ENCODE results near the gene MRPL20. TPM values are rescaled to one million over a fixed set of nuclear protein-coding genes. Genes with fewer than 3 reads are reported as not detected.

Gene MRPL20
- total RNA-seq, 1 donor from 2014 or later: 108 TPM

DNA sequence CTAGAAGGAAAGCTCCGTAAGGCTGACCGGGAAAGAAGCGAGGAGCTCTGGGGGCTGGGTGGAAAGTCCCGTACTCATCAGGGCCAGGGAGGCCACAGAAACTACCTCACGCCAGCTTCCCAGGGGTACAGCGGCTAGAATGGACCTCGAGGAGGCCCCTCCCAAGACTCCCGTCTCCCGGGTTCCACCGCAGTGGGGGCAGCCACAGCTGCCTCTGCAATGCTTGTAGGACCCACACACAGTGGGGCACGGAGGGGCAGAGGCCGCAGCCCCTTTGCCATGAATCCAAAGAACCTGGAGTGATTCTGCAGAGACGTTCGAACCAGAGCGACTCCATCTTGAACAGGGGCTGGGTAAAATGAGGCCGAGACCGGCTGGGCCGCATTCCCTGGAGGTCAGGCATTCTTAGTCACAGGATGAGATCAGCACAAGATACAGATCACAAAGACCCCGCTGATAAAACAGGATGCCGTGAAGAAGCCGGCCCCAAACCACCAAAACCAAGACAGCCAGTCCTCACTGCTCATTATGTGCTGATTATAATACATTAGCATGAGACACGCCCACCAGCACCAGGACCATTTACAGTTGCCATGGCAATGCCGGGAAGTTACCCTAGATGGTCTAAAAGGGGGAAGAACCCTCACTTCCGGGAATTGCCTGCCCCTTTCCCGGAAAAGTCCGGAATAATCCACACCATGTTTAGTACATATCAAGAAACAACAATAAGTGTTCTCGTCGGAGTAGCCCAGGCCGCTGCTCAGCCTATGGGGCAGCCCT is 15.6 kb upstream of the MRPL20 start:
- H3K4me3 Mint-ChIP-seq: peak overlapping the region; percentile 65
- H3K27ac Mint-ChIP-seq: peak overlapping the region; percentile 72
- H3K27me3 Mint-ChIP-seq: no peaks in the 10 kb centered on the region
- H3K4me1 Mint-ChIP-seq (ENCODE audit: unreplicated experiment): peaks cover 20% of the 10 kb centered on the region
- TF ChIP-seq, protein P1, sequence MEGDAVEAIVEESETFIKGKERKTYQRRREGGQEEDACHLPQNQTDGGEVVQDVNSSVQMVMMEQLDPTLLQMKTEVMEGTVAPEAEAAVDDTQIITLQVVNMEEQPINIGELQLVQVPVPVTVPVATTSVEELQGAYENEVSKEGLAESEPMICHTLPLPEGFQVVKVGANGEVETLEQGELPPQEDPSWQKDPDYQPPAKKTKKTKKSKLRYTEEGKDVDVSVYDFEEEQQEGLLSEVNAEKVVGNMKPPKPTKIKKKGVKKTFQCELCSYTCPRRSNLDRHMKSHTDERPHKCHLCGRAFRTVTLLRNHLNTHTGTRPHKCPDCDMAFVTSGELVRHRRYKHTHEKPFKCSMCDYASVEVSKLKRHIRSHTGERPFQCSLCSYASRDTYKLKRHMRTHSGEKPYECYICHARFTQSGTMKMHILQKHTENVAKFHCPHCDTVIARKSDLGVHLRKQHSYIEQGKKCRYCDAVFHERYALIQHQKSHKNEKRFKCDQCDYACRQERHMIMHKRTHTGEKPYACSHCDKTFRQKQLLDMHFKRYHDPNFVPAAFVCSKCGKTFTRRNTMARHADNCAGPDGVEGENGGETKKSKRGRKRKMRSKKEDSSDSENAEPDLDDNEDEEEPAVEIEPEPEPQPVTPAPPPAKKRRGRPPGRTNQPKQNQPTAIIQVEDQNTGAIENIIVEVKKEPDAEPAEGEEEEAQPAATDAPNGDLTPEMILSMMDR (conservative IDR thresholded peaks at IDR 0.05): no peak
- H3K9me3 Mint-ChIP-seq: no peaks in the 10 kb centered on the region
- H3K36me3 Mint-ChIP-seq: no peaks in the 10 kb centered on the region
- no peak for DNase-seq (ENCODE audit: extremely low spot score, unreplicated experiment)

DNA sequence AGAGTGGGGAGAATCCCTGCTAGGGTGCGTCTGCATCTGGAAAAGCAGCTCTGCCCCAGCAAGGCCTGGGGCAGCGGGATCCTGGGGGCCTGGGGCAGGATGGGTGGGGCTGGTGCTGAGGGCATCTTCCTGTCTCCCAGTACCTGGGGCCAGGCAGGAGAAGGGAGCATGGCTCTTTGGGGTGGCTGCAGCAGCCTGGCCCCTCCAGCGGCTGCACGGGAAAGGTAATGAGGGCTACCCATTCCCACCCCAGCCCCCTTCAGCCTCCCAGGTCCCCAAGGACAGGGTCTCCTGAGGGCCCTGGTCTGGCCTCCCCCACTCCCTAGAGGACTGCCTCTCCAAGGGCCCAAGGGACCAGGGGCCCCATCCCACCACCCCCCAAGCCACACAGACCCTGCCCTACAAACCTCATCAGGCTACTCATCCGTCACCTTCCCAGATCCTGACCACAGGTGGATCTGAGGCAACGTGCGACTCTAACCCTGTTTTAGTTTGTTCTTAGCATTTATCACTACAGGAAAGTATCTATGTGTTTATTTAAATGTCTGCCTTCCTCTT is 14.9 kb upstream of the MRPL20 start:
- no peak for DNase-seq (ENCODE audit: extremely low spot score, unreplicated experiment)
- H3K4me3 Mint-ChIP-seq: no peak overlapping the region
- no peaks in the 10 kb centered on the region for H3K27me3 Mint-ChIP-seq
- H3K9me3 Mint-ChIP-seq: no peaks in the 10 kb centered on the region
- peak overlapping the region; percentile 72 for H3K27ac Mint-ChIP-seq
- no peaks in the 10 kb centered on the region for H3K36me3 Mint-ChIP-seq
- H3K4me1 Mint-ChIP-seq (ENCODE audit: unreplicated experiment): peaks cover 22% of the 10 kb centered on the region
- TF ChIP-seq, protein P1 (conservative IDR thresholded peaks at IDR 0.05): no peak

DNA sequence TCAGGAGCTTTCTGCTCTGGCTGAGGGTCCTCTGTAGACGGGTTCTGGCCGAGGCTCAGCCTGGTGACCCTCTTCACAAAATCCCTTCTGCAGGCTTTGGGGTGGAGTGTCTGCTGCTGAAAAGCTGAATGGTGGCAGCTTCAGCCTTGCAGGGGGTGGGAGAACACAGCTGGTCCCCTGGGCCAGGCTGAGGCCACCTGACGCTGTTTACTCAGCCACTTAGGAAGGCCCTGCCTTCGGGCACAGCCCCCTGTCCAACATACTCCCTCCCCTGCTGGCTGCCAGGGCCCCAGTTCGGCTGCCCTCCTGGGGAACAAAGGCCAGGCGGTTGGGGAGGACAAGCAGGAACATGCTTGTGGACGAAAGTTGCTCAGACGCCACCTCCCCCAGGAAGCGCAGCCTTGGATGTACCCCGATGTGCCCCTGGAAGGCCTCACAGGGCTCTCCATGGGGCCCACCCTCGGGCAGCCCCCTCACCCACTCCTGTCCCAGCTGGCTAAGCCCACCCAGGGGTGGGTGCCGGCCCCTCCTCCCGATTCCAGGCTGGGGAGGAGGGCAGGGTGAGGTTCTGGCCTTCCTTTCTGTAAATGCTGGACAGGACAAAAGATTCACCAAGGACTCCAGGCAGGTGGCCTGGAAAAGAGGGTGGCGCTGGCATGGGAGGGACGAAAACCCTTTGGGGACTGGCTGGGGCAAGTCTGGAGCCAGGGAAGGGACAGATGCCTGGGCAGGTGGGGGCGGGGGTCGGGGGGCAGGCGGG is 14.2 kb upstream of the MRPL20 start, which contains the start of gene ANKRD65:
TSS of gene ANKRD65 (minus strand) at position 130 of the 760 bp plus-strand sequence. CDS start 271 bp downstream, outside the sequence.
- TF ChIP-seq, protein P1 (conservative IDR thresholded peaks at IDR 0.05): no peak
- Mint-ChIP-seq H3K27ac (no peak within 1 kb of the TSS), H3K4me3 (peak within 1 kb of the TSS; percentile 76), H3K4me1 (ENCODE audit: unreplicated experiment) (peaks cover 22% of the 10 kb centered on the region), H3K9me3 (no peaks in the 10 kb centered on the region), H3K36me3 (no peaks in the 10 kb centered on the region), H3K27me3 (no peaks in the 10 kb centered on the region)
- no peak for DNase-seq (ENCODE audit: extremely low spot score, unreplicated experiment)

DNA sequence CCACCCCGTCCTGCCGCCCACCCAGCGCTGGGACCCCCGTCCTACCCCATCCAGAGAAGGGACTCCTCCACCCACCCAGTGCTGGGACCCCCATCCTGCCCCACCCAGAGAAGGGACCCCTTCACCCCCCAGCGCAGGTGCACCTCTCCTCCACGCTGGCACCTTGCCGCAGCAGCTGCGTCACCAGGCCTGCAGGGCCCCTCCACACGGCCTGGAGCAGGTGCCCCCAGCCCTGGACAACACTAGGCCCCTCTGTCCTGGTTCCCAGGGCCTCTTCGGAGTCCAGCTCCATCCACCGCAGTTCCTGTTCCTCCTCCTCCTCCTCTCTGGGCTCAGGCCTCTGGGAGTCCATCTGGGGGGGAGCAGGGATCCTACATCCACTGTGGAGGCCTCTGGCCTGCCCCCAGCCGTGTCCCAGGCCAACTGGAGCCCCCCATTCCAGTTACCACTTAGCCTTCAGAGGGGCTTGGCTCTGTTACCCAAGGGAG is 13.6 kb upstream of the MRPL20 start:
- Mint-ChIP-seq H3K9me3 (no peaks in the 10 kb centered on the region), H3K4me1 (ENCODE audit: unreplicated experiment) (peaks cover 22% of the 10 kb centered on the region), H3K4me3 (peak overlapping the region; percentile 76), H3K27me3 (no peaks in the 10 kb centered on the region), H3K27ac (no peak overlapping the region), H3K36me3 (no peaks in the 10 kb centered on the region)
- DNase-seq (ENCODE audit: extremely low spot score, unreplicated experiment): no peak
- TF ChIP-seq, protein P1 (conservative IDR thresholded peaks at IDR 0.05): no peak

DNA sequence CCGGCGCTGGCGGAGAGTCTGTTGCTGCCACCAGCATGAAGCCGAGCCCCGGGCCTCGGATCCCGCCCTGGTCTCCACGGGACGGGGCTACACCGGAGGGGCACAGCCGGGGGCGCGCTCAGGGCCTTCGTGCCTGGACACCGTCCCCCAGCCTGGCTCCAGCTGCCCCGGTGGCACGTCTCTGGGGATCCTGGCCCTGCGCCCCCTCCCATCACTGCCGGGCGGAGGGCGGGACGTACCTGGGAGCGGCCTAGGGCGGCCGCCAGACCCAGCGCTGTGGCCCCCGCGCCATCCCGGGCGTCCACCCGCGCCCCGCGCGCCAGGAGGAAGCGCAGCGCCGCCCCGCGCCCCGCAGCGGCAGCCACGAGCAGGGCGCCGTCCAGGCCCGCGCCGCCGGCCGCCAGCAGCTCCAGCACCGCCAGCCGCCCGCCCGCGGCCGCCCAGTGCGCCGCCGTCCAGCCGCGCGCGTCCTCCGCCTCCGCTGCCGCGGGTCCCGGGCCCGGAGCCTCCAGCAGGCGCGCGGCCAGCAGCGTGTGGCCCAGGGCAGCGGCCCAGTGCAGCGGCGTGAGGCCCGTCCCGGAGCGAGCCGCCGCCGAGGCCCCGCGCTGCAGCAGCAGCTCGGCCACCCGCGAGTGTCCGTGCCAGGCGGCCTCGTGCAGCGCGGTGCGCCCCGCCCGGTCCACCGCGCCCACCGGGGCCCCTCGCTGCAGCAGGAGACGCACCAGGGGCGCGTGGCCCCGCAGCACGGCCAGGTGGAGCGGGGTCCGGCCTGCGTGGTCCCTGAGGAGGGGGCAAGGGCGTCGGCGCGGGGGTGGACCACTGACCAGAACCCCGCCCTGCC is 12.9 kb upstream of the MRPL20 start:
- TF ChIP-seq, protein P1 (conservative IDR thresholded peaks at IDR 0.05): no peak
- Mint-ChIP-seq H3K27me3 (no peaks in the 10 kb centered on the region), H3K36me3 (no peaks in the 10 kb centered on the region), H3K4me3 (no peak overlapping the region), H3K9me3 (no peaks in the 10 kb centered on the region), H3K27ac (no peak overlapping the region), H3K4me1 (ENCODE audit: unreplicated experiment) (peaks cover 22% of the 10 kb centered on the region)
- DNase-seq (ENCODE audit: extremely low spot score, unreplicated experiment): no peak
